ENCODE results near the gene KIAA1958. TPM values are rescaled to one million over a fixed set of nuclear protein-coding genes. Genes with fewer than 3 reads are reported as not detected.

The KIAA1958 gene
- total and polyA plus RNA-seq, 10 of the 15 experiments (the other 5 are each of a cell fraction or from before 2014, with no cell fraction given) = 0.53 to 8.7 (median 4.0) TPM

DNA sequence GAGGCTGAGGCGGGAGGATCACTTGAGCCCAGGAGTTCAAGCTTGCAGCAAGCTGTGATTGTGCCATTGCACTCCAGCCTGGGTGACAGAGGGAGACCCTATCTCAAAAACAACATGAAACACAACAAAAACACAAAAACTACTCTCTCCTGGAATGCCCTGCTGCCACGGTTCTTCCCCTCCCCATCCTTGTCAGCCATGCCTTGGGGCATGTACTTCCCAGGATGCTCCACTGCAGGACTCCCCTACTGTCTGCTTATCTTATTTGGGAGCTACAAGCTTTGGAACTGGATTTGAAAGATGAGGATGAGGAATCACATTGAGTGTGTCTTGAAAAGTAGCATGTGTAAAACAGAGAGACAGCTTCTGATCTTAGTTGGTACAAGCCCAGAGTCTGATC, 40.1 kb upstream of the KIAA1958 start:
- no peaks in the 10 kb centered on the region for H3K36me3 ChIP-seq (ENCODE audit: control insufficient read depth in 2 of 2, insufficient read depth in 2 of 2, low read length in 1 of 2)
- no peaks in the 10 kb centered on the region for H3K79me2 ChIP-seq (ENCODE audit: control insufficient read depth, insufficient read depth, low read length)
- no peak overlapping the region for H3K9ac ChIP-seq (ENCODE audit: control insufficient read depth, insufficient read depth, low read length)
- no peak overlapping the region for H3K4me3 ChIP-seq
- no peaks in the 10 kb centered on the region for H4K20me1 ChIP-seq (ENCODE audit: control insufficient read depth, insufficient read depth)
- in situ Hi-C loops (cut with MboI) = no loop called here
- POLR2A ChIA-PET = interaction anchor here (0.5 kb wide), 1 partner anchor 235 kb away, joined by 5 read pairs; no protein-coding TSS in a partner anchor
- no peaks in the 10 kb centered on the region for H3K9me3 ChIP-seq (replicated peaks; ENCODE audit: control insufficient read depth, insufficient read depth, low read length)
- ATAC-seq (no peak), FAIRE-seq (no peak), DNase-seq (ENCODE audit: low read depth, low spot score) (no peak)
- H3K27me3 ChIP-seq (replicated peaks in 1 of 2; ENCODE audit: control insufficient read depth in 2 of 2, insufficient read depth in 2 of 2, low read length in 1 of 2) = no peaks in the 10 kb centered on the region
- TF ChIP-seq ZNF207 (IDR thresholded peaks at IDR 0.05; ENCODE audit: borderline replicate concordance) = no peak
- TF ChIP-seq PBX3 (IDR thresholded peaks at IDR 0.05; ENCODE audit: insufficient replicate concordance, low read depth, low read length) = no peak
- TF ChIP-seq TCF3 (IDR thresholded peaks at IDR 0.05; ENCODE audit: borderline replicate concordance, insufficient read depth, low read depth, low read length) = no peak
- no peak for TF ChIP-seq POLR2AphosphoS5 (IDR thresholded peaks at IDR 0.05; ENCODE audit: low read length)
- no peak for TF ChIP-seq NR2C2 (IDR thresholded peaks at IDR 0.05; ENCODE audit: borderline replicate concordance, control insufficient read depth, insufficient read length, low read depth)
- TF ChIP-seq, protein P1, sequence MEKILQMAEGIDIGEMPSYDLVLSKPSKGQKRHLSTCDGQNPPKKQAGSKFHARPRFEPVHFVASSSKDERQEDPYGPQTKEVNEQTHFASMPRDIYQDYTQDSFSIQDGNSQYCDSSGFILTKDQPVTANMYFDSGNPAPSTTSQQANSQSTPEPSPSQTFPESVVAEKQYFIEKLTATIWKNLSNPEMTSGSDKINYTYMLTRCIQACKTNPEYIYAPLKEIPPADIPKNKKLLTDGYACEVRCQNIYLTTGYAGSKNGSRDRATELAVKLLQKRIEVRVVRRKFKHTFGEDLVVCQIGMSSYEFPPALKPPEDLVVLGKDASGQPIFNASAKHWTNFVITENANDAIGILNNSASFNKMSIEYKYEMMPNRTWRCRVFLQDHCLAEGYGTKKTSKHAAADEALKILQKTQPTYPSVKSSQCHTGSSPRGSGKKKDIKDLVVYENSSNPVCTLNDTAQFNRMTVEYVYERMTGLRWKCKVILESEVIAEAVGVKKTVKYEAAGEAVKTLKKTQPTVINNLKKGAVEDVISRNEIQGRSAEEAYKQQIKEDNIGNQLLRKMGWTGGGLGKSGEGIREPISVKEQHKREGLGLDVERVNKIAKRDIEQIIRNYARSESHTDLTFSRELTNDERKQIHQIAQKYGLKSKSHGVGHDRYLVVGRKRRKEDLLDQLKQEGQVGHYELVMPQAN (conservative IDR thresholded peaks at IDR 0.05) = no peak
- TF ChIP-seq PML (IDR thresholded peaks at IDR 0.05; ENCODE audit: low read length) = no peak
- TF ChIP-seq, protein P2, sequence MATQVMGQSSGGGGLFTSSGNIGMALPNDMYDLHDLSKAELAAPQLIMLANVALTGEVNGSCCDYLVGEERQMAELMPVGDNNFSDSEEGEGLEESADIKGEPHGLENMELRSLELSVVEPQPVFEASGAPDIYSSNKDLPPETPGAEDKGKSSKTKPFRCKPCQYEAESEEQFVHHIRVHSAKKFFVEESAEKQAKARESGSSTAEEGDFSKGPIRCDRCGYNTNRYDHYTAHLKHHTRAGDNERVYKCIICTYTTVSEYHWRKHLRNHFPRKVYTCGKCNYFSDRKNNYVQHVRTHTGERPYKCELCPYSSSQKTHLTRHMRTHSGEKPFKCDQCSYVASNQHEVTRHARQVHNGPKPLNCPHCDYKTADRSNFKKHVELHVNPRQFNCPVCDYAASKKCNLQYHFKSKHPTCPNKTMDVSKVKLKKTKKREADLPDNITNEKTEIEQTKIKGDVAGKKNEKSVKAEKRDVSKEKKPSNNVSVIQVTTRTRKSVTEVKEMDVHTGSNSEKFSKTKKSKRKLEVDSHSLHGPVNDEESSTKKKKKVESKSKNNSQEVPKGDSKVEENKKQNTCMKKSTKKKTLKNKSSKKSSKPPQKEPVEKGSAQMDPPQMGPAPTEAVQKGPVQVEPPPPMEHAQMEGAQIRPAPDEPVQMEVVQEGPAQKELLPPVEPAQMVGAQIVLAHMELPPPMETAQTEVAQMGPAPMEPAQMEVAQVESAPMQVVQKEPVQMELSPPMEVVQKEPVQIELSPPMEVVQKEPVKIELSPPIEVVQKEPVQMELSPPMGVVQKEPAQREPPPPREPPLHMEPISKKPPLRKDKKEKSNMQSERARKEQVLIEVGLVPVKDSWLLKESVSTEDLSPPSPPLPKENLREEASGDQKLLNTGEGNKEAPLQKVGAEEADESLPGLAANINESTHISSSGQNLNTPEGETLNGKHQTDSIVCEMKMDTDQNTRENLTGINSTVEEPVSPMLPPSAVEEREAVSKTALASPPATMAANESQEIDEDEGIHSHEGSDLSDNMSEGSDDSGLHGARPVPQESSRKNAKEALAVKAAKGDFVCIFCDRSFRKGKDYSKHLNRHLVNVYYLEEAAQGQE (IDR thresholded peaks at IDR 0.05; ENCODE audit: low read depth, low read length) = no peak
- TF ChIP-seq CBX3 (IDR thresholded peaks at IDR 0.05; ENCODE audit: borderline replicate concordance, low read depth) = no peak
- TF ChIP-seq MAX (IDR thresholded peaks at IDR 0.05; ENCODE audit: low read depth, low read length) = no peak
- TF ChIP-seq KAT2A (conservative IDR thresholded peaks at IDR 0.05; ENCODE audit: control insufficient read depth, low read depth, low read length) = no peak
- TF ChIP-seq MTA2 (IDR thresholded peaks at IDR 0.05; ENCODE audit: low read depth) = no peak
- WGBS (ENCODE audit: insufficient coverage, insufficient replicate concordance, low lambda C conversion rate, missing lambda C conversion rate) = 96% methylated on average over 2 of the region's 2 CpGs
- BruUV-seq (replicated peaks) = no TSS peak
- RAD21 ChIA-PET (ENCODE audit: unreplicated experiment) = no interaction called here
- CTCF ChIA-PET = interaction anchor here (0.6 to 3.2 kb wide), 5 partner anchors 43 to 456 kb away, joined by 3 to 8 read pairs (median 4); no protein-coding TSS in a partner anchor
- no peak overlapping the region for H3K27ac ChIP-seq (ENCODE audit: control insufficient read depth, insufficient read depth)
- H3K4me2 ChIP-seq (ENCODE audit: control insufficient read depth, insufficient read depth) = no peak overlapping the region
- H2AFZ ChIP-seq (ENCODE audit: control insufficient read depth, low read depth, low read length) = no peak overlapping the region
- peaks cover 4% of the 10 kb centered on the region; the same call in 1 of the 2 replicates for H3K4me1 ChIP-seq (ENCODE audit: control insufficient read depth, insufficient read depth, low read length)
- intact Hi-C loops (cut with micrococcal nuclease; ENCODE audit: unreplicated experiment) = loop anchor here (10.0 kb wide), 2 partner anchors 352 to 458 kb away; no protein-coding TSS in a partner anchor
- SMC1A ChIA-PET (ENCODE audit: uncharacterized antibody, unreplicated experiment) = interaction anchor here (0.6 to 1.5 kb wide), 2 partner anchors 373 to 1175 kb away, joined by 3 read pairs; no protein-coding TSS in a partner anchor

All from GM12878 (cell line).